Neural progenitor cell (in vitro differentiated cells): ENCODE data around the gene S100A16.

ENCODE experiments used
- EZH2 ChIP-seq: fragments of 200-600 bp; sonication (generic); IDR thresholded peaks from 2 replicates; pipeline ENCODE4 v1.6.1; 2017; ENCODE audit warnings: antibody characterized with exemption, mild to moderate bottlenecking, moderate library complexity
- TF ChIP-seq, protein P1 (sequence below): fragments of 200-600 bp; sonication (generic); IDR thresholded peaks from 2 replicates; pipeline ENCODE4 v1.5.1; 2017; ENCODE audit warnings: antibody characterized with exemption, mild to moderate bottlenecking

DNA sequence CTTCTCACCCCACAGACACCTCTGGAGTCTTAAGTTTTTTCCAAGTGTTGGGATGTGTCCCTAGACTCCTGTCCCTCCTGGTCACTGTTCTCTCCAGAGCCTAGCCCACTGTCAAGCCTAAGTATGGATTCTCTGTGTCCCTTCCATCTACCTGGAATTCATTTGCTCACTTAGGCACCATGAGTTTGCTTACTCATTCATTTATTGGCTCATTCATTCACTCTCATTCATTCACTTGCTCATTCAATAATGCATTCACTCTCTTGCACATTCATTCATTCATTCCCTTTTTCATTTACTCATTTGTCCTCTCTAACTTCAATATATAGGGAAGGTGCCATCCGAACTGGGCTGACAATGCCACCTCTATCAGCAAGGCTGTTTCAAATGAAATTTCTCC lies 1.6 kb downstream of the S100A16 start:
- TF ChIP-seq, protein P1, sequence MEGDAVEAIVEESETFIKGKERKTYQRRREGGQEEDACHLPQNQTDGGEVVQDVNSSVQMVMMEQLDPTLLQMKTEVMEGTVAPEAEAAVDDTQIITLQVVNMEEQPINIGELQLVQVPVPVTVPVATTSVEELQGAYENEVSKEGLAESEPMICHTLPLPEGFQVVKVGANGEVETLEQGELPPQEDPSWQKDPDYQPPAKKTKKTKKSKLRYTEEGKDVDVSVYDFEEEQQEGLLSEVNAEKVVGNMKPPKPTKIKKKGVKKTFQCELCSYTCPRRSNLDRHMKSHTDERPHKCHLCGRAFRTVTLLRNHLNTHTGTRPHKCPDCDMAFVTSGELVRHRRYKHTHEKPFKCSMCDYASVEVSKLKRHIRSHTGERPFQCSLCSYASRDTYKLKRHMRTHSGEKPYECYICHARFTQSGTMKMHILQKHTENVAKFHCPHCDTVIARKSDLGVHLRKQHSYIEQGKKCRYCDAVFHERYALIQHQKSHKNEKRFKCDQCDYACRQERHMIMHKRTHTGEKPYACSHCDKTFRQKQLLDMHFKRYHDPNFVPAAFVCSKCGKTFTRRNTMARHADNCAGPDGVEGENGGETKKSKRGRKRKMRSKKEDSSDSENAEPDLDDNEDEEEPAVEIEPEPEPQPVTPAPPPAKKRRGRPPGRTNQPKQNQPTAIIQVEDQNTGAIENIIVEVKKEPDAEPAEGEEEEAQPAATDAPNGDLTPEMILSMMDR = no peak
- no peak for TF ChIP-seq EZH2
